ENCODE measurements around the gene EPHB2. TPM values are rescaled to one million over a fixed set of nuclear protein-coding genes. Genes with fewer than 3 reads are reported as not detected.
A peak's percentile ranks its signal among the peaks of the same experiment; 100 is the strongest.

Gene EPHB2
- total and polyA plus RNA-seq, 2 of the 4 experiments (the other 2 are of a cell fraction), result 52.3 to 58.8 TPM

GRCh38 chr1:22888320-22889075 lies 177.9 kb downstream of the EPHB2 start:
- dilution Hi-C loops (cut with HindIII; ENCODE audit: low sequenced_read_pairs, unreplicated experiment) (no loop called here), in situ Hi-C loops (cut with MboI; ENCODE audit: low sequenced_read_pairs) (loop anchor here (10.0 kb wide), 1 partner anchor 184 kb away; no protein-coding TSS in a partner anchor), intact Hi-C loops (cut with micrococcal nuclease) (loop anchor here (1.0 kb wide), 2 partner anchors 184 to 214 kb away; no protein-coding TSS in a partner anchor)
- TF ChIP-seq CTCF (conservative IDR thresholded peaks at IDR 0.05; ENCODE audit: low read depth, low read length) (no peak), FOS (IDR thresholded peaks at IDR 0.05; ENCODE audit: low read depth, low read length) (peak; percentile 39; the same call in 1 of the 2 replicates), CEBPB (IDR thresholded peaks at IDR 0.05; ENCODE audit: low read depth, low read length) (0 out of 2 replicates have a peak, but pooled peaks have one; percentile 23)
- no peaks in the 10 kb centered on the region for H3K9me1 ChIP-seq (ENCODE audit: insufficient read depth, low read length)
- no peak overlapping the region for H3K4me2 ChIP-seq (ENCODE audit: low read depth, low read length)
- H2BK20ac ChIP-seq (ENCODE audit: low read depth, low read length), result no peak overlapping the region
- 100% methylated on average over 1 of the region's 8 CpGs; no CpG with 5 or more reads in 1 of the 2 experiments for WGBS, 2 experiments (ENCODE audit: extremely low coverage in 2 of 2, insufficient read length in 1 of 2)
- H2BK5ac ChIP-seq (ENCODE audit: low read depth, low read length, poor library complexity, severe bottlenecking), result no peak overlapping the region
- no peaks in the 10 kb centered on the region for H3K27me3 ChIP-seq (ENCODE audit: control insufficient read depth, insufficient read depth, low read length)
- H2BK120ac ChIP-seq (ENCODE audit: low read depth, low read length), result no peak overlapping the region
- H4K20me1 ChIP-seq (ENCODE audit: insufficient read depth, low read length), result peaks cover 23% of the 10 kb centered on the region
- H3K79me1 ChIP-seq (ENCODE audit: low read depth in 1 of 2, low read length in 2 of 2), result no peaks in the 10 kb centered on the region
- peaks cover 5% of the 10 kb centered on the region; the same call in 1 of the 2 replicates for H3K4me1 ChIP-seq (ENCODE audit: control insufficient read depth, insufficient read depth, low read length)
- H2AK9ac ChIP-seq (replicated peaks; ENCODE audit: low read depth, low read length, poor library complexity), result no peak overlapping the region
- no peak overlapping the region for H2BK15ac ChIP-seq (ENCODE audit: low read depth, low read length)
- H3K36me3 ChIP-seq (ENCODE audit: control insufficient read depth, insufficient read depth, low read length), result peaks cover 18% of the 10 kb centered on the region
- H4K91ac ChIP-seq (ENCODE audit: insufficient read depth, low read depth, low read length), result no peak overlapping the region
- no peak overlapping the region for H3K14ac ChIP-seq (replicated peaks; ENCODE audit: low read depth, low read length)
- CTCF ChIA-PET, result interaction anchor here (0.7 to 1.6 kb wide), 10 partner anchors 9 to 218 kb away, joined by 3 to 6 read pairs (median 4); no protein-coding TSS in a partner anchor
- H3K56ac ChIP-seq (ENCODE audit: extremely low read depth, insufficient read depth, low read length), result no peak overlapping the region
- no peak overlapping the region for H3K23ac ChIP-seq (ENCODE audit: low read depth, low read length)
- DNase-seq (peak; percentile 77), ATAC-seq (ENCODE audit: low read depth) (peak; percentile 47)
- H3K9ac ChIP-seq (ENCODE audit: low read depth, low read length), result no peak overlapping the region
- H3K4me3 ChIP-seq (ENCODE audit: insufficient read depth, low read depth, low read length), result no peak overlapping the region
- H3K18ac ChIP-seq (ENCODE audit: low read depth, low read length), result no peak overlapping the region
- H4K5ac ChIP-seq (ENCODE audit: low read depth, low read length), result no peak overlapping the region
- peak overlapping the region; percentile 66; the same call in 1 of the 2 replicates for H2AK5ac ChIP-seq (ENCODE audit: low read depth, low read length)
- no peak overlapping the region for H2AFZ ChIP-seq (replicated peaks; ENCODE audit: low read length, poor library complexity)
- no TSS peak for BruUV-seq (replicated peaks)
- H3K4ac ChIP-seq (ENCODE audit: low read depth, low read length), result no peak overlapping the region
- no peak overlapping the region for H4K8ac ChIP-seq (ENCODE audit: low read depth in 2 of 2, low read length in 2 of 2)
- POLR2A ChIA-PET (ENCODE audit: unreplicated experiment), result no interaction called here
- no peaks in the 10 kb centered on the region for H3K9me3 ChIP-seq (ENCODE audit: control insufficient read depth, insufficient read depth, low read length)
- no peak overlapping the region for H3K27ac ChIP-seq (ENCODE audit: insufficient read depth, low read length)

Data from IMR-90 (cell line).